K562 (cell line): ENCODE results near the gene ZNF266. TPM values are rescaled to one million over a fixed set of nuclear protein-coding genes. Genes with fewer than 3 reads are reported as not detected.

Experiments
- ATF1 ChIP-seq, 2 experiments: fragments of 450-650 bp in 1 of 2; IDR thresholded peaks; 2 replicates each; pipeline ENCODE4 v1.6.1; 2016; ENCODE audit warnings: missing compliant biosample characterization in 1 of 2, missing genetic modification characterization in 1 of 2
- BACH1 ChIP-seq: fragments of 200-800 bp; sonication (Bioruptor generic); IDR thresholded peaks from 2 replicates; pipeline ENCODE4 v1.6.1; 2016; ENCODE audit warnings: missing genetic modification characterization, missing compliant biosample characterization
- BMI1 ChIP-seq: fragments of 150-350 bp; IDR thresholded peaks from 2 replicates; pipeline ENCODE4 v1.6.1; 2014; ENCODE audit warnings: low read length
- BRF1 ChIP-seq: IDR thresholded peaks from 3 replicates; pipeline ENCODE4 v1.6.1; 2011; ENCODE audit warnings: borderline replicate concordance, mild to moderate bottlenecking; ENCODE audit not compliant: insufficient read length; ENCODE audit errors: extremely low read depth
- ESRRB ChIP-seq: fragments of 250-450 bp; sonication (Bioruptor Pico); IDR thresholded peaks from 2 replicates; pipeline ENCODE4 v1.5.0; 2020; ENCODE audit warnings: mild to moderate bottlenecking, moderate library complexity, borderline replicate concordance
- KDM4B ChIP-seq, 2 experiments: fragments of 450-650 bp in 1 of 2; sonication (generic) in 1 of 2; IDR thresholded peaks; 2 replicates each; pipeline ENCODE4 v1.6.1; 2016 to 2017; ENCODE audit warnings: borderline replicate concordance in 2 of 2, antibody characterized with exemption in 1 of 2, low read depth in 1 of 2, mild to moderate bottlenecking in 1 of 2
- KDM5B ChIP-seq: fragments of 200-600 bp; sonication (generic); IDR thresholded peaks from 2 replicates; pipeline ENCODE4 v1.6.1; 2012; ENCODE audit warnings: low read depth, mild to moderate bottlenecking, moderate library complexity, low read length, control low read depth, inconsistent platforms; ENCODE audit not compliant: insufficient replicate concordance
- PTTG1 ChIP-seq: fragments of 450-650 bp; IDR thresholded peaks from 2 replicates; pipeline ENCODE4 v1.6.1; 2016; ENCODE audit warnings: low read depth, mild to moderate bottlenecking, missing genetic modification characterization, missing compliant biosample characterization
- RBM14 ChIP-seq: fragments of 200-400 bp; formaldehyde crosslinking; IDR thresholded peaks from 2 replicates; pipeline ENCODE4 v1.6.1; 2018; ENCODE audit warnings: low read depth, mild to moderate bottlenecking, low read length, moderate library complexity, borderline replicate concordance; ENCODE audit not compliant: insufficient read depth
- SMAD4 ChIP-seq: fragments of 250-450 bp; sonication (Bioruptor Pico); conservative IDR thresholded peaks from 2 replicates; pipeline ENCODE4 v1.8.0; 2021; ENCODE audit warnings: inconsistent platforms, mild to moderate bottlenecking, moderate library complexity
- SPI1 ChIP-seq: IDR thresholded peaks from 2 replicates; pipeline ENCODE4 v1.6.1; 2011; ENCODE audit warnings: low read depth, low read length, control low read depth, borderline replicate concordance
- TARDBP ChIP-seq: fragments of 450-650 bp; IDR thresholded peaks from 2 replicates; pipeline ENCODE4 v1.6.1; 2016
- TFAP4 ChIP-seq: sonication (generic); formaldehyde crosslinking; IDR thresholded peaks from 2 replicates; pipeline ENCODE4 v1.8.0; 2022; ENCODE audit warnings: missing genetic modification reagents, mild to moderate bottlenecking, moderate library complexity, borderline replicate concordance
- TRIM24 ChIP-seq, 2 experiments: fragments of 450-650 bp; IDR thresholded peaks; 2 replicates each; pipeline ENCODE4 v1.6.1; 2016
- ZBTB40 ChIP-seq, 2 experiments: fragments of 450-650 bp in 1 of 2; sonication (generic) in 1 of 2; formaldehyde crosslinking in 1 of 2; IDR thresholded peaks; 2 replicates each; pipeline versions ENCODE4 v1.7.1 to v1.9.0; 2016 to 2022; ENCODE audit warnings: inconsistent platforms in 1 of 2, mild to moderate bottlenecking in 1 of 2, missing genetic modification reagents in 1 of 2
- ZNF239 ChIP-seq: fragments of 250-450 bp; sonication (Bioruptor Pico); IDR thresholded peaks from 2 replicates; pipeline ENCODE4 v1.4.0; 2020; ENCODE audit warnings: mild to moderate bottlenecking
- ZNF280B ChIP-seq: fragments of 250-450 bp; sonication (Bioruptor Pico); IDR thresholded peaks from 2 replicates; pipeline ENCODE4 v1.5.1; 2021; ENCODE audit warnings: mild to moderate bottlenecking
- polyA plus RNA-seq, 8 experiments: library from polyadenylated mRNA; depleted of rRNA in 4 of 8; stranded (reverse) in 5 of 8; unstranded in 3 of 8; fragments of >200 nt; fragmentation: Nextera tagmentation in 2 of 8; fragmentation: Illumina TruSeq in 1 of 8; extraction: Ambion mirVana in 2 of 8; extraction: Trizol in 1 of 8; gene quantifications; 2 replicates each; pipeline versions ENCODE4 v1.2.1 to v1.2.3, GENCODE V29; 2011 to 2014; ENCODE audit warnings: inconsistent platforms in 1 of 8, missing spikeins in 1 of 8
- total RNA-seq, 7 experiments: library from RNA; depleted of rRNA in 6 of 7; stranded (reverse); fragments of >200 nt in 6 of 7; fragmentation: Illumina TruSeq in 2 of 7; extraction: Trizol in 2 of 7; gene quantifications; 2 replicates each; pipeline versions ENCODE4 v1.2.1 to v1.2.3, GENCODE V29; 2011 to 2021; ENCODE audit warnings: low replicate concordance in 1 of 7

The ZNF266 gene
- total and polyA plus RNA-seq, 9 of the 15 experiments (the other 6 are each of a cell fraction or from before 2014, with no cell fraction given): 5.9 to 40.9 (median 20.3) TPM

GRCh38 chr19:9362905-9363304, 72.5 kb downstream of the ZNF266 start, which contains the start of gene ZNF177 (continued):
- TF ChIP-seq SMAD4 (CRISPR knock-in tag) (no peak), TRIM24 (IDR thresholded peaks at IDR 0.05) (no peak), KDM4B (IDR thresholded peaks at IDR 0.05; ENCODE audit: borderline replicate concordance in 2 of 2, low read depth in 1 of 2) (peak in 1 of 2 experiments; percentile 70; a peak in 1 of 4 replicates), RBM14 (no peak), ZNF239 (CRISPR knock-in tag) (no peak), BRF1 (no peak), KDM5B (no peak), BACH1 (tag) (no peak), PTTG1 (tag) (no peak), ESRRB (CRISPR knock-in tag) (no peak), ZNF280B (CRISPR knock-in tag) (no peak), TFAP4 (CRISPR knock-in tag) (peak; percentile 62; the same call in 1 of the 2 replicates), TARDBP (no peak), SPI1 (peak; percentile 68; the same call in 1 of the 2 replicates), BMI1 (no peak), ZBTB40 (IDR thresholded peaks at IDR 0.05) (peak; percentile 85), ZBTB40 (CRISPR knock-in tag; IDR thresholded peaks at IDR 0.05) (no peak), ATF1 (CRISPR knock-in tag; IDR thresholded peaks at IDR 0.05) (no peak), ATF1 (tag; IDR thresholded peaks at IDR 0.05) (no peak)
